GM21526 (cell line): ENCODE measurements around the gene IFITM2.
"Not testable (repeated sequence)": the region's sequence is repeated elsewhere in the genome, so short reads cannot be mapped to it uniquely, and the experiment has no call there.

Experiments used
- ATAC-seq: cut with Tn5 transposase; IDR thresholded peaks from one replicate; pipeline ENCODE4 v1.9.1; 2021; ENCODE audit warnings: moderate library complexity; ENCODE audit not compliant: unreplicated experiment, low FRiP score

Gene IFITM2

GRCh38 chr11:335779-336658 lies 28.4 kb downstream of the IFITM2 start:
- no peak for ATAC-seq

DNA sequence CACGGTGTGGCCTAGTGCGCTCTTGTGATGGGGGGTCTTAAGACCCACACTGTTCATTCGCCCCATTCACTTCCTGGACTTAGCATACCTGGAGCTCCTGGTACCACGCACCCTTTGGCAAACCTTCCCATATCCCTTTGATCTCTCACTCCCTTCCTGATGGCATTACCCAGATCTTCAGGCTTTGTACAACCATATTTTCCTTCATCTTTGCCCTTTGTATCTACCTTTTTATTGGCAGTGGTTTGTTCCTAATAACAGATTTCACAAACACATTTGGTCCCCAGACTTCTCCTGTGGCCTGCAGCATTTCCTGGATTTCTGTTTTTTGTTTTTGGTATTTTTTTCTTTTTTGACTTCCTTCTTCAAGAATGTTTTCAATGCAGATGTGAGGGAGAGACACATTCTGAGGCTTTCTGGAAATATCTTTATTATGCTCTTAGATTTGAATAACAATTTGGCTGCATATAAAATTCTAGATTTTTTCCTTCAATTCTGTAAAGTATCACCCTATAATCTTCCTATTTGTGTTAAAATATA lies 29.1 kb downstream of the IFITM2 start:
- no peak for ATAC-seq

GRCh38 chr11:337711-338110 lies 30.1 kb downstream of the IFITM2 start:
- ATAC-seq: no peak

GRCh38 chr11:339963-340362 lies 32.3 kb downstream of the IFITM2 start:
- ATAC-seq: no peak

GRCh38 chr11:340539-341512 lies 33.2 kb downstream of the IFITM2 start:
- ATAC-seq: no peak

GRCh38 chr11:342328-342727 lies 34.7 kb downstream of the IFITM2 start:
- ATAC-seq: no peak

GRCh38 chr11:344836-345578 lies 37.4 kb downstream of the IFITM2 start:
- no peak for ATAC-seq

GRCh38 chr11:346529-346928 lies 38.9 kb downstream of the IFITM2 start:
- no peak for ATAC-seq

GRCh38 chr11:349270-349954 lies 41.8 kb downstream of the IFITM2 start:
- ATAC-seq: not testable (repeated sequence)

DNA sequence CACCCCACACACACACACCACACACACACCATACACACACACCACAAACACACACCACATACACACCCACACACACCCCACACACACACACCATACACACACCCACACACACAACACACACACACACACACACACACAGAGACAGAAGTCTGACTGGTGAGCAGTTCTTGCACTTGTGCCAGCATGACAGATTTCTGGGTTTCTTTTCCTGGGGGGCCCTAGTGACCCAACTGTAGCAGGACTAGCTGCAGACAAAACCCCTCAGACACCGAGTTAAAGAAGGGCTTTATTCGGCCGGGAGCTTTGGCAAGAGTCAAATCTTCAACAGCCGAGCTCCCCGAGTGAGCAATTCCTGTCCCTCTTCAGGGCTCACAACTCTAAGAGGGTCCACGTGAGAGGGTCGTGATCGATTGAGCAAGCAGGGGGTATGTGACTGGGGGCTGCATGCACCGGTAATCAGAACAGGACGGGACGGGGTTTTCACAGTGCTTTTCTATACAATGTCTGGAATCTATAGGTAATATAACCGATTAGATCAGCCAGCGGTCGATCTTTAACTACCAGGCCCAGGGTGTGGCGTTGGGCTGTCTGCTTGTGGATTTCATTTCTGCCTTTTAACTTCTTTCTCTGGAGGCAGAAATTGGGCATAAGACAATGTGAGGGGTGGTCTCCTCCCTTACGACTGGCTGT lies 42.6 kb downstream of the IFITM2 start:
- not testable (repeated sequence) for ATAC-seq

DNA sequence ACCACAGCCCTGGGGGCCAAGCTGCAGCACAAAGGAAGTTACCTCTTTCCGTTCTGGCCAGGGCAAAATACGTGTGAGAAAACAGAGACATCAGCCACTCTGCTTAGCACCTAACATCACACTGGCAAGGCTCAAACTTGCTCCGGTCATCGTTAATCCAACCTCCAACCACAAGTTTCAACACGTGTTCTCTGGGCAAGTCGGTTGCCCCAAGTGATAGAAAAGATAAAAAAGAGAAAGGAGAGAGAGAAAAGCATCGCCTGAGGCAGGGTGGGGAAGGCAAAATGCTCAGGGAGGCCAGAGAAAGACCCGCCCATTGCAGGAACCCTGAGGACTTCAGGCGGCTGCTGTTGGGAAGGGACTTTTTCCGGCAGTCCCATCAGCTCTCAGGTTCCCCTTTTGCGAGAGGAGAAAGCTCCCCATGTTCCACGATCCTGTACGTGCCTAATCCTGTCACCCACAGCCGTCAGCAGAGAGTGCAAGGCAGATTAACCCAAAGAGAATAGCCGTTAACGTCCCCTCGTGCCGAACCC lies 43.2 kb downstream of the IFITM2 start:
- ATAC-seq: no peak

- ATAC-seq: no peak
Measured at GRCh38 chr11:351411-351810, 43.8 kb downstream of the IFITM2 start.

DNA sequence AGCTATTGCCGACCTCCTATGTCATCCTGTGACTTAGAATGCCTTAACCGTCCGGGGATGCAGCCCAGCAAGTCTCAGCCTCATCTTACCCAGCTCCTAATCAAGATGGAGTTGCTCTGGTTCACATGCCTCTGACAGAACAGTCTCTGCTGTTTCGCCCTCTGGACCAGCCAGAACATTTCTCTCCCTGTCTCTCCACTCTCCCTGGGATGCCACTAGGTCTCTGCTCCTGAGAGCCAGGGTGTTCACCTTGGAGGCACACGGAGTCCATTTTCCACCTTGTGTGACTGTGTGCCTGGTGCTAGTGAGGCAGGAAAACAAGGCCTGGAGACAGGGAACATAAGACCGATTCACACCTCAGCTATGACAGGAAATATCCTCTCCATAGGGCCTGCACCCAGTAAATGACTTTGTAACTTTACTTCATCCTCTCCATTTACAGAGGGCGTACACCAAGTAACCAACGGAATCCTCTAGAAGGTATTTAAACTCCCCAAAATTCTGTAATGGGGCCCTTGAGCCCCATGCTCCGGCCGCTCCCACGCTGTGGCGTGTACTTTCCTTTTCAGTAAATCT lies 44.9 kb downstream of the IFITM2 start:
- ATAC-seq: no peak

GRCh38 chr11:353179-353873 lies 45.7 kb downstream of the IFITM2 start:
- ATAC-seq: no peak

DNA sequence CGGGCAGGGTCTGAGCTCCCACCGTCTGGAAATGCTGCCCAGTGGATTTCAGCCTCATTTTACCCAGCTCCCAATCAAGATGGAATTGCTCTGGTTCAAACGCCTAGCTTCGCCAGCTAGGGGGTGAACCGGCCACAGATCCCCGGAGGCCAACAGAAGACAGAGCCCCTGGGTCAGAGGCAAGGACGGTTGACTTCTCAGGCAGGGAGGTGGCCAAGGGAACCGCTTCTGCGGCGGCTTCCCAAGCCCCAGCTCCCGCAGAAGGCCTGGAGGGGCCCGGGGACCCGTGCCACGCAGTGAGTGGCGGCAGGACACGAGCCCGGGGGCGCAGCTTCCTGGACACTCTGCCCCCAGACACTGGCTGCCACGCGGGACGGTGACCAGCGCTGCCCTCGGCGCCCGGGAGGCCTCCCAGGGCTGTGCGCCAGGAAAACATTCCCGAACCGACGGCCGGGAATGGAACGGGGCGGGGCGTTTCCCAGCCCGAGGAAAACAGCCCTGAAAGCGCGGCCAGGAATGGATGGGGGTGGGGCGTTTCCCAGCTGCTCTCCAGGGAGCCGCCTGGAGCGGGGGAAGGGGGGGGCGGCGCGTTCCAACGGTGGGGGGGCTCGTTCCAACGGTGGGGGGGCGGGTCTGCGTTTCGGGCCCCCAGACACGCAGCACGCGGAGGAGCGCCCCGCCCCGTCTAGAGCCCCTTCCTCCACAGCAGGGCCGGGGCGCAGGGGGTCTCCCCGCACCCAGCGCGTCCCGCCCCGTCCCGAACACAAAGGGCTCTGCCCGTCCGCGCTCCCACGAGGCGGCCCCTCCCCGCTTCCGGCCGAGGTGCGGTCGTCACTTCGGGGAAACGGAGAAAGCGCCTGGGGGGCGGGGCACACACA lies 48.2 kb downstream of the IFITM2 start:
- ATAC-seq: no peak

GRCh38 chr11:356610-357009 lies 49.0 kb downstream of the IFITM2 start:
- ATAC-seq: no peak

DNA sequence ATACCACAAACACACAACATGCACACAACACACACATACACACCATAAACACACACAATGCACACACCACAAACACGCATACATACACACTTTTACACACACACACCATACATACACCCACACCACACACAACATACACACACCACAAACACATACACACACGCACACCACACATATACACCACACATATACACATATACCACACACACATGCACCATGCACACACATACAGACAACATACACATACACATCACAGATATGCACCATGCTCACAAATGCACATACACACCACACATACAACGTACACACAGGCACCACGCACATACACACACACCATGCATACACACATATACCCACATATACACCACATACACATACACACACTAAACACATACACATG lies 50.0 kb downstream of the IFITM2 start:
- no peak for ATAC-seq
